HL-60/S4 (cell line): Measurements from ENCODE around the gene TMCC2.

Source experiments
- in situ Hi-C: fragments of 300-500 bp; cut with MboI; formaldehyde crosslinking; loops from 2 replicates; pipeline ENCODE4 v1.14.3; 2022; ENCODE audit warnings: low sequenced_read_pairs

The TMCC2 gene

GRCh38 chr1:205237526-205238484 is 10.1 kb downstream of the TMCC2 start:
- in situ Hi-C loops, result no loop called here

- in situ Hi-C loops, result no loop called here
Observed at GRCh38 chr1:205239078-205239477, 11.3 kb downstream of the TMCC2 start.

GRCh38 chr1:205240118-205240517 is 12.4 kb downstream of the TMCC2 start:
- in situ Hi-C loops, result no loop called here

GRCh38 chr1:205240569-205240968 is 12.8 kb downstream of the TMCC2 start:
- in situ Hi-C loops, result no loop called here

- in situ Hi-C loops, result no loop called here
Observed at GRCh38 chr1:205241366-205242030, 13.8 kb downstream of the TMCC2 start.

- in situ Hi-C loops, result no loop called here
Observed at GRCh38 chr1:205243350-205244191, 15.8 kb downstream of the TMCC2 start.

- in situ Hi-C loops, result no loop called here
Observed at GRCh38 chr1:205244384-205244783, 16.6 kb downstream of the TMCC2 start.

- in situ Hi-C loops, result no loop called here
Observed at GRCh38 chr1:205245096-205245495, 17.4 kb downstream of the TMCC2 start.

GRCh38 chr1:205246351-205247119 is 18.8 kb downstream of the TMCC2 start:
- in situ Hi-C loops, result no loop called here

- in situ Hi-C loops, result no loop called here
Observed at GRCh38 chr1:205247130-205247921, 19.6 kb downstream of the TMCC2 start.

- in situ Hi-C loops, result no loop called here
Observed at GRCh38 chr1:205248793-205249601, 21.3 kb downstream of the TMCC2 start.

- in situ Hi-C loops, result no loop called here
Observed at GRCh38 chr1:205249651-205250050, 21.9 kb downstream of the TMCC2 start.

- in situ Hi-C loops, result no loop called here
Observed at GRCh38 chr1:205250699-205251098, 23.0 kb downstream of the TMCC2 start.

GRCh38 chr1:205251576-205251975 is 23.8 kb downstream of the TMCC2 start:
- in situ Hi-C loops, result no loop called here

GRCh38 chr1:205255941-205256780 is 28.4 kb downstream of the TMCC2 start:
- in situ Hi-C loops, result no loop called here

GRCh38 chr1:205256951-205257625 is 29.3 kb downstream of the TMCC2 start:
- in situ Hi-C loops, result no loop called here

GRCh38 chr1:205257735-205258134 is 30.0 kb downstream of the TMCC2 start:
- in situ Hi-C loops, result no loop called here
